ENCODE measurements around the gene RAI1.
A peak's percentile ranks its signal among the peaks of the same experiment; 100 is the strongest.

The RAI1 gene

DNA sequence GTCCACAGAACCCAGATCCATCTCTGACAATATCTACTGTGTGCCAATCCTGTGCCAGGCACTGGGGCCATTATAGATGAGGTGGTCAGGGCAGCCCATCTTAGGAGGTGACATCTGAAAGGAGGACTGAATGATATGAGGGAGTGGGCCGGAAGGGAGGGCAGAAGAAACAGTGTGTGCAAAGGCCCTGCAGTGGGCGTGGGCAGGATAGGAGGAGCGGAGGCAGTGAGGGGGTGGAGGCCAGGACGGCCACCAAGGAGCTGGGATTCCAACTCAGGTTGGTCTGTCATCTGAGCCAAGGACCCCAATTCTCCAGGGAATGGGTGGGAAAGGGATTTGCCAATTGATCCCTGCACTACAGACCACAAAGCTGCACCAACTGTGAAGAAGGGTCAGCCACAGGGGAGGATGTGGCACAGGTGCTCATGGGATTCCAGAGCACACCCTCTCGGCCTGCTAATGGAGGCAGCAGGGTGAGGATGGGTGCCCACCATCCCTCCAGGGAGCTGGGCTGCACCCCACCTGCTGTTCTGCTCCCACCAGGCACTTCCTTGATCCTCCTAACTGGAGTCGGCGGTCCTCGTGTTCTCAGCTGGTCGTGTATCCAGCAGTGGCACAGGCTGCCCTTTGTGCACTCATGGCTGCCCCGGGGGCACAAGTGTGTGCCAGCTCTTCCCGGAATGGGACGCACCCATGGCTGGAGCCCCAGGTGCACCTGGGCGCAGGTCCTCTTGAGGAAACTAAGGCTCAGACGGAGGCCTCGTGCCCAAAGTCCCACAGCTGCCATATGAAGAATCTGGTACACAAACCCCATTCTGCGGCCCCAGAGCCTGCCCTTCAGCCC is 145.9 kb downstream of the RAI1 start:
- no peak for TF ChIP-seq POLR2A (IDR thresholded peaks at IDR 0.05; ENCODE audit: low read depth, low read length)
- FAIRE-seq: no peak
- DNase-seq (ENCODE audit: insufficient read length, low spot score): no peak

DNA sequence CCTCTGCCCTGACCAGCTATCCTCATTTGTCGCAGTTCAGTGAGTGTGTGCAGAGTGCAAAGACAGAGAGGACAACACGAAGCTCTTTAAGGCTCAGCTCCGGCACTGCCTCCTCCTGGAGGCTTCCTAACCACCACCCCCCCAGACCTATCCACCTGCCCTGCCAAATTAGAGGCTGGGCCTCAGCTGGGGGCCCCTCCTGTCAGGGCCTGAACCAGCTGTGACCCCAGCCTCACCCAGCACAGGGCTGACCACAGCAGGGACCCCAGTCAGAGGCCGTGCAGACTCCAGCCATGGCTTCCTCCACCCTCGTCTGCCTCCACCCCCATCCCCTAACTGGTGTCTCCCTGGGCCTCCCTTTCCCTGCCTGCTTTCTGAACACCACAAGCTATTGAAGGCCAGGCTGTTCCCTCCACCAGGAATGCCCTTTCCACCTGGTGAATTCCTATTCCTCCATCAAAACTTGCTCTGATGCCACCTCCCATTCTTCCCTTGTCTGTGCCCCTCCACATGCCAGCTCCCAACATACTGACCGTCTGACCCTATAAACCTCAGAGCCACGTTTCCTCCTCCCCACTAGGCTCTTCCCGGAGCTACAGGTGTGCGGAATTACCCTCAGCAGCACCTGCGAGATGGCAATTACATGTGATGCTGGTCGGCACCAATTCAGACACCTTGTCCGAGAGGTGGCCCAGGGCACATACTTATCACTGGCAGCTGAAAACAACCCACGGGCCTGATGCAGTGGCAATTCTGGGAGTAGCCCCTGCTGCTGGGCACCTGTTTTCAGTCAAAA is 146.8 kb downstream of the RAI1 start:
- no peak for TF ChIP-seq POLR2A (IDR thresholded peaks at IDR 0.05; ENCODE audit: low read depth, low read length)
- DNase-seq (ENCODE audit: insufficient read length, low spot score): no peak
- FAIRE-seq: no peak

DNA sequence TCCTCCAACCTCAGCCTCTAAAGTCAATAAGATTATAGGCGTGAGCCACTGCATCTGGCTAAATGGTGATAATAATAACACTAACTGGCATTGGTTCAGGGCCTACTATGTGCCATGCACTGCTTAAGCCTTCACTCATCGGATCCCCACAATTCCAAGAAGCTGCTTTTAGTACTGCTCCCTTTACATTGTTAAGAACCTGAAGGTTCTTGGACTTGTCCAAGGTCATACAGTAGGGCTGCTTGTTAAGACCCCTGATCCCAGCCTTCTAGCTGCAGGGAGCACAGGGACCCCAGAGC is 149.0 kb downstream of the RAI1 start:
- FAIRE-seq (no peak), DNase-seq (ENCODE audit: insufficient read length, low spot score) (no peak)
- no peak for TF ChIP-seq POLR2A (IDR thresholded peaks at IDR 0.05; ENCODE audit: low read depth, low read length)

DNA sequence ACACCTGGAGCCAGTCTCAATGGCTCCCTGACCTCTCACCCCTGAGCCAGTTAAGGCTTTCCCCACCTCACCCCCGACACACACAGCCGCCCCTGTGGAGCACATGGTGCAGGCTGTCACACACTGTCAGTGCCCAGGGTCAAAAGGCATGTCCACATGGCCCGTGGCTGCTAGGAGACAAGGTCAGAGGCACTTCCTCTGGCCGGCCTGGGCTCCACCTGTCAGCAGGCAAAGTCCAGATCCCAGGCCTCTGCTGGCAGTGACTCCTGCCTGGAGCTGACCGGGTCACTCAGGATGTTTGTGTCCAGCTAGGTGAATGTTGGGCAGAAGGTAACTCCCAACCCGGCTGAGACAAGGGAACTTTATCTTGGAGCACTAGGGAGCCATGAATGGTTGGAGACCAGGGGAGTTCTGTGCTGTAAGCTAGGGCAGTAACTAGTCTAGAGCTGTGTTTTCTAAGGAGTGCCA is 149.5 kb downstream of the RAI1 start:
- FAIRE-seq: no peak
- no peak for TF ChIP-seq POLR2A (IDR thresholded peaks at IDR 0.05; ENCODE audit: low read depth, low read length)
- no peak for DNase-seq (ENCODE audit: insufficient read length, low spot score)

DNA sequence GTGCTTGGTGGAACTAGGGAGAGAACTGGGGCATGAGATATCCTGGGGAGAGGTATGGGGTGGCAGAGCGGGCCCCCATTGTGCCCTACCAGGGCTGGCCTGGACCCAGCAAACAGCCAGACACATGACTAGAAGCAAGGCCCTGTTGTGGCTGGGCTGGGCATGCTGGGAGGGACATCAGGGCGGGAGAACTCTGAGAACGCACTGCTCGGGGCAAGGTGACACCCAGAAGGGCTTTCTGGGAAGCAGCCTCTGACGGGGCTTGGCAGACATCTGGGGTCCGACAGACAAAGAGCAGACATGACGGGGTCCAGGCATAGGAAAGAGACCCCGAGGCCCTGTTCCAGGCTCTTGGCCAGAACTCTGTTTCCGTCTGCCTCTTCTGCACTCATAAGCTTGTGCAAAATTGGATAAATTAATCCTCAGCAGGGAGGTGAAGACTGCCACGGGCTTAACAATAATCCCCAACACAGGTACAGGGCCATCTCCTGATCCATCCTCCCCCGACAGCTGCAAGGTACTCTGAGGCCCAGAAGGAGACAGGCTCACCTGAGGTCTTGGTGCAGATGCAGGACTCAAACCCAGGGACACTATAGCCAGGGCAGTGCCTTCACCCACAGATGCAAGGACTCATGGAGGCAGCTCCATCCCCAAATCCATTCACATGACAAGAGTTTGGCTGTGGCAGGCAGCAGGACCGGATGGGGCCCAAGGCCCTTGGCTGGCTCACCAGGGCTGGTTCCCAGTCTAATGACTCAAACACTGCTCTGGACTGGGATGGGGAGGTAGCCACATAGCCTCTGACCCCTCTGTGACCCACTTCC is 150.2 kb downstream of the RAI1 start:
- TF ChIP-seq POLR2A (IDR thresholded peaks at IDR 0.05; ENCODE audit: low read depth, low read length): no peak
- no peak for DNase-seq (ENCODE audit: insufficient read length, low spot score)
- no peak for FAIRE-seq

DNA sequence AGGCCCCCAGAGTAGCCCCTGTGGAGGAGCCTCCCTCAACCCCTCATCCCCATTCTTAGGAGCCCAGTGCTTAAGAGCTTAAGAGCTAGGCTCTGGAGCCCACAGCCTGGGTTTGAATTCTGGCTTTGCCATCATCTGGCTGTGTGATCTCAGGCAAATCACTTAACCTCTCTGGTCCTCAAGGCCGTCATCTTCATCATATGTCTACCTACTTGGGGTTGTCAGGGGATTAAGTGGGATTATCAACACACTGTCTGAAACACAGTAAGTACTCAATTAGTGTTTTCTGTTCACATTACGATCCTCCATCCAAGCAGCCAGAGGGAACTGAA is 150.7 kb downstream of the RAI1 start:
- FAIRE-seq (no peak), DNase-seq (ENCODE audit: insufficient read length, low spot score) (no peak)
- no peak for TF ChIP-seq POLR2A (IDR thresholded peaks at IDR 0.05; ENCODE audit: low read depth, low read length)

DNA sequence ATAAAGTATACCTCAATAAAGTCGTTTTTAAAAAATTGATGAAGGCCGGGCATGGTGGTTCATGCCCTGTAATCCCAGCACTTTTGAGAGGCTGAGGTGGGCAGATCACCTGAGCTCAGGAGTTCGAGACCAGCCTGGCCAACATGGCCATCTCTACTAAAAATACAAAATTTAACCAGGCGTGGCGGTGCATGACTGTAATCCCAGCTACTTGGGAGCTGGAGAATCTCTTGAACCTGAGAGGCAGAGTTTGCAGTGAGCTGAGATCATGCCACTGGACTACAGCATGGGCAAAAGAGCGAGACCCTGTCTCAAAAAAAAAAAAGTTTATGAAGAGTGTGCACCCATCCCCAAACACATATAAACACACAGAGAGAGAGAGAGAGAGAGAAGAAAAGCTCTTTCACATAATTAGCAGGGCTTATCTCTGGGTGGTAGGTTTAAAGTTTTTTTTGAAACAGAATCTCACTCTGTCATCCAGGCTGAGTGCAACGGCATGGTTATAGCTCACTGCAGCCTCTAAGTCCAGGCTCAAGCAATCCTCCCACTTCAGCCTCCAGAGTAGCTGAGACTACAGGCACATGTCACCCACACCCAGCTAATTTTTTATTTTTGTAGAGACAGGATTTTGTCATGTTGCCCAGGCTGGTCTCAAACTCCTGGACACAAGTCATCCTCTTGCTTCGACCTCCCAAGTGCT is 152.6 kb downstream of the RAI1 start:
- no peak for TF ChIP-seq POLR2A (IDR thresholded peaks at IDR 0.05; ENCODE audit: low read depth, low read length)
- FAIRE-seq (no peak), DNase-seq (ENCODE audit: insufficient read length, low spot score) (no peak)

DNA sequence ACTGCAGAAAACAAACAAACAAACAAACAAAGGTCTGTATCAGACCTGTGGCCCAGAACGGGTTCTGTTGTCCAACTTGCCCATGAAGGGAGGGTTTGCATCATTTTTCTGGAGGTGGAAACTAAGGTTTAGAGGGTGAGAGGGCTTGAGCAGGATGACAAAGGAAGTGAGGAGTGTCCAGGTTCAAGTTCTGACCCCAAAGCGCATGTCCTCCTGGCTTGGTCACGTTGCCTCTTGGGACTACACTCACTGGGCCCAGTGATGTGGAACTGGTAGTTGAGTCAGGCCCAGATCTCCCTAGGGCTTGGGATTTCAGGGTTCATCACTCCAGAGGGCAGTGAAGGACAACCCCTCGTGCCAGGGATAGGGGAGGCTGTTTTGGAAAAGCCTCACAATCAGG is 153.7 kb downstream of the RAI1 start:
- TF ChIP-seq POLR2A (IDR thresholded peaks at IDR 0.05; ENCODE audit: low read depth, low read length): no peak
- DNase-seq (ENCODE audit: insufficient read length, low spot score): no peak

DNA sequence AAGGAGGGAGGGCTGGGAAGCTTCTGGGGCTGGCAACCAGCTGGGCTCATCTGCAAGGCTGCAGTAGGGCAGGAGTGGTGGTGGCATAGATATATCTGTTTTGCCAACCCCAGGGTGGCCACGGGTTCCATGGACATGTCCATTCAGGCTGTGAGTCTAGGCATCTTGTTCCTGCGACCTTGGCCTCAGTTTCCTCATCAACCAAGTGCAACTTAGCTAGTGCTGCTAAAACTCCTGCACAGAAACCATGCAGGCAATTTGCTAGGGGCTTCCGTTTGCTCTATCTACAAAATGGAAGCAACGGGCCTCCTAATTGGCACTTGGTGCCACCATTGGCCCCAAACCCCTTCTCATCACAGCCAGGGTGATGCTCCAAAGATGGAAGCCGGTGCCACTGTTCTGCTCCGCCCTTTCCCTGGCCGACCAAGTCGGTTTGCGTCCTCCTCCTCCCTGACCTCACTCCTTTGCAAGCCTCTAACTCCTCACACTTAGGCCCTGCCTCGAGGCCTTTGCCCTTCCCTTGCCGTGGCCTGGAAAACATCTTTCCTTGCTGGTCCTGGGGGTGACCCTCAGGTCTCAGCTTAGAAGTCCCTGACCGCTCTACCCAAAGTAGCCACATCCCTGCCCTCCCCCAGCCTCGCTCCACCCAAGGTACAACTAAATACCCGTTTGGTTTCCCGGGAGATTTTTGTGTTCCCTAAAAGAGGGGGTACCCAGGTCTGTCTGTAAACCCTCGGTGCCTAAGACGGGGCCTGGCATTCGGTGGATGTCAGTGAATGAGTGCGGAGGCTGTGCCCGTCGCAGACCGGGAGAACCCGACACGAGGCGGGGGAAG is 154.4 kb downstream of the RAI1 start:
- DNase-seq (ENCODE audit: insufficient read length, low spot score) (no peak), FAIRE-seq (no peak)
- no peak for TF ChIP-seq POLR2A (IDR thresholded peaks at IDR 0.05; ENCODE audit: low read depth, low read length)

More for the DNA sequence above, 153.7 kb downstream of the RAI1 start:
- no peak for FAIRE-seq

DNA sequence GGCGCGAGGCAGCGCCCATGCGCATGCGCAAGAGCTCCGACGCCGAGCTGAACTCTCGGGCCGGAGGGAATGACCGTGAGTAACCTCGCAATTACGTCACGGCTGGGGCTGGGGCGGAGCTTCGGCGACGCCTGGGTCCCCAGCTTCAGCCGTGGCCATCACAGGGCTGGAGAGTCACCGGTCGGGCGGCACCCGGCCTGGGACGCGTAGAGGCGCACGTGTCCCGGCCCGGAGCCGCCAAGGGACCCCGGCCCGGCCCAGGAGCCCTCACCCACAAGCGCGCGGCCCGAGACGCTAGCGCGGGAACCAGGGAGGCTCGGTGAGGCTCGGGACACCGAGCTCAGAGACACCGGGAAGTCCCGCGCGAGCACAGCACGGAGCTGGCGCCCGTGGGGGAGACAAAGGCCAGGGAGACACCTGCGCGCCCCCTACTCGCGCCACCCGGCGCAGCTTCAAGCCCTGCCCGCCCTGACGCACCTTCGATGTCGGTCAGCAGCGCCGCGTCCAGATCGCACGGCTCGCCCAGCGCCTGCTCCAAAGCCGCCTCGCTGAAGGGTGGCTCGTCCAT is 155.1 kb downstream of the RAI1 start:
- FAIRE-seq (peak; percentile 61), DNase-seq (ENCODE audit: insufficient read length, low spot score) (peak; percentile 97)
- peak; percentile 95 for TF ChIP-seq POLR2A (IDR thresholded peaks at IDR 0.05; ENCODE audit: low read depth, low read length)

DNA sequence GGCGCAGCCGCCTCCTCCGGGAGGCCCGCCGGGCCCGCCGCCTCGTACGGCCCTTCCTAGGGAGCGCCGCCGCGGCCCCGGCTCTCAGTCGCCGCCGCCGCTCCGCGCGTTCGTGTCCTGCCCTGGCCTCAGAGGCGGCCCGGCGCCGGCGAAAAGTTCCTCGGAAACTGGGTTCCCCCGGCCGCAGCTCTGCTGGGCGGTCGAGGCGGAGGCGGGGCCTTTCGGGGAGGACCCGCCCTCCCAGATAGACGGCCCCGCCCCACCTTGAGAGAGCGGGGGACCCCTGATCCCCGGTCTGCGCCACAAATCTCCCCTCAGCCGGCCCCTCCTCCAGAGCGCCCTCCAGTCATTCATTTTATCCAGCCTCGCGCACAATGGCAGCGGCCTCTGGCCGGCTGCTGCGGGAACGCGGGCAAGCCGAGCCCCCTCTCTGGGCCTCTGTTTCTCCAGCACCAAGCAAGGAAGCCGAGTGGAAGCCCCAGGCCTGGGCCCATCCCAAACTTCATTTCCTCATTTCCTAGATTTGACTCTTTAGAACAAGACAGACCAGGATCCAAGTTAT is 155.6 kb downstream of the RAI1 start, which contains the start of gene SREBF1:
SREBF1 (minus strand) TSS at position 169 of the 562 bp plus-strand sequence. CDS start 169 bp downstream, outside the sequence.
- TF ChIP-seq POLR2A (IDR thresholded peaks at IDR 0.05; ENCODE audit: low read depth, low read length): peak; percentile 63
- DNase-seq (ENCODE audit: insufficient read length, low spot score): no peak
- no peak for FAIRE-seq

DNA sequence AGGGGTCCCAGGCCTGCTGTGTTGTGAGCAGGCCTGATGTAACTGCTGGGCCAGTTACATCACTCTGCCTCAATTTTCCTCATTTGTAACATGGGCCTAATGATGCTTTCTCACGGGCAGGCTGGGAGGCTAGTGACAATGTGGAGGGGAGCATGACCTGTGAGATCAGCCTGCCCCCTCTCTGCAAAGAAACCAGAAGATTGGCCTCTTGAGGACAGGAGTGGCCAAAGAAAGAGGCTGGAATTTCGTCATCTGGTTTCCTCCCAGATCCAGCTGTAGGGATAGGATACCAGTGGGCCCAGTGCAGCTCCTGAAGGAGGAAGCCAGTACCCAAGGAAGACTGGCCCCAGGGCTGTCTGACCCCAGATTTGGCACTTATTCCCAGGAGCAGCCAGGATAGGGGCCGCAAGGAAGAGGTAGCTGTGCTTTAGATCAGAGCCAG is 156.1 kb downstream of the RAI1 start:
- FAIRE-seq (no peak), DNase-seq (ENCODE audit: insufficient read length, low spot score) (no peak)
- no peak for TF ChIP-seq POLR2A (IDR thresholded peaks at IDR 0.05; ENCODE audit: low read depth, low read length)
